GM19099 (cell line): ENCODE measurements around the gene REEP3.
A peak's percentile ranks its signal among the peaks of the same experiment; 100 is the strongest.

Experiments
- POLR2A ChIP-seq: IDR thresholded peaks from 3 replicates; pipeline ENCODE4 v1.6.1; 2011; ENCODE audit warnings: low read depth; ENCODE audit not compliant: insufficient read length; ENCODE audit errors: extremely low read depth

The REEP3 gene

GRCh38 chr10:63504145-63504881 lies 16.9 kb upstream of the REEP3 start:
- TF ChIP-seq POLR2A, result no peak

- TF ChIP-seq POLR2A, result no peak
These were observed 15.6 kb upstream of the REEP3 start for GRCh38 chr10:63505562-63505961.

- TF ChIP-seq POLR2A, result no peak
These were observed 14.6 kb upstream of the REEP3 start for GRCh38 chr10:63506554-63506953.

- TF ChIP-seq POLR2A, result no peak
These were observed 6.0 kb upstream of the REEP3 start for GRCh38 chr10:63515002-63515763.

GRCh38 chr10:63516207-63516606 lies 5.0 kb upstream of the REEP3 start:
- TF ChIP-seq POLR2A, result no peak

- no peak for TF ChIP-seq POLR2A
These were observed 2.4 kb upstream of the REEP3 start for GRCh38 chr10:63518690-63519288.

- TF ChIP-seq POLR2A, result peak; percentile 72
These were observed 445 bp downstream of the REEP3 start for GRCh38 chr10:63521416-63522276.

- no peak for TF ChIP-seq POLR2A
These were observed 1.1 kb downstream of the REEP3 start for GRCh38 chr10:63522277-63522687.

GRCh38 chr10:63522995-63523394 lies 1.8 kb downstream of the REEP3 start:
- TF ChIP-seq POLR2A, result no peak

- no peak for TF ChIP-seq POLR2A
These were observed 3.8 kb downstream of the REEP3 start for GRCh38 chr10:63525021-63525420.

GRCh38 chr10:63527401-63527800 lies 6.2 kb downstream of the REEP3 start:
- TF ChIP-seq POLR2A, result no peak

GRCh38 chr10:63528084-63528744 lies 7.0 kb downstream of the REEP3 start:
- no peak for TF ChIP-seq POLR2A

GRCh38 chr10:63530409-63530808 lies 9.2 kb downstream of the REEP3 start:
- TF ChIP-seq POLR2A, result no peak

- no peak for TF ChIP-seq POLR2A
These were observed 13.5 kb downstream of the REEP3 start for GRCh38 chr10:63534723-63535122.
